HG03469 (cell line): Measurements from ENCODE around the gene DNAI1.

ENCODE experiments used
- ATAC-seq: cut with Tn5 transposase; IDR thresholded peaks from one replicate; pipeline ENCODE4 v1.9.1; 2021; ENCODE audit warnings: mild to moderate bottlenecking, moderate library complexity, moderate number of reproducible peaks; ENCODE audit not compliant: unreplicated experiment

The DNAI1 gene

GRCh38 chr9:34510497-34511468 lies 52.2 kb downstream of the DNAI1 start:
- ATAC-seq = no peak

DNA sequence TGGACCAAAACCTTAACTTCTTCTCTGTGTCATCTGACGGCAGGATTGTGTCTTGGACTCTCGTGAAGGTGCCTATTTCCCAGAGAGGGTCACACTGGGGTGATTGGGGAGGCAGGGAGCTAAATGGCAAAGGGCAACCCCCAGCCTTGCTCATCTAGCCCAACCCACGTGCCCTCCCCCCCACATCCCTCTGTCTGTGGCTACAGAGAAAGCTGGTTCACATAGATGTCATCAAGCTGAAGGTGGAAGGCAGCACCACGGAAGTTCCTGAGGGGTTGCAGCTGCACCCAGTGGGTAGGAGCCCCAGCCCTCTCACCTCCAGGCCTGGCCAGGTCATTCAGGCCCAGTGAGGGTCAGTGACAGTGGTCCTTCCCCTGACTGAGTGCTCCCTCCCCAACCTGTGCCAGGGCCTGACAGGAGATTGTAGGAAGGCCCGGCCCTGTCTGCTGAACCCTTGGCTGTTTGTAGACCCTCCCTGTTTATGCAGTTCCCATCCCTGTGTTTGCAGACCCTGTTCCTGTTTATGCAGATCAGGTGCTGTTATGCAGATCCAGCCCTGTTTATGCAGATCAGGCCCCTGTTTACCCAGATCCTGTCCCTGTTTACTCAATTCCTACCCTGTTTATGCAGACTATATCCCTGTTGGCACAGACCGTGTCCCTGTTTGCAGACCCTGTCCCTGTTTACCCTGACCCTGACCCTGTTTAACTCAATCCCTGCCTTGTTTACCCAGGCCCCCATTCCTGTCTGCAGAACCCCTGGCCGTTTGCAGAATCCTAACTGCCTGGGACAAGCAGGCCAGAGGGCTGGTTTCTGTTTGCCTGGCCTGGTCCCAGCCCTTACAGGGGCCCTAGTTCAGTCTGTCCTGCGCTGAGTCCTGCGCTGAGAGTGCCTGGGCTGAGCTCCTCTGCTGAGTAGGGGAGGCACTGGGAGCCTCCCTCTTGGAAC lies 53.8 kb downstream of the DNAI1 start:
- ATAC-seq = no peak

GRCh38 chr9:34513567-34514214 lies 55.1 kb downstream of the DNAI1 start:
- ATAC-seq = no peak

DNA sequence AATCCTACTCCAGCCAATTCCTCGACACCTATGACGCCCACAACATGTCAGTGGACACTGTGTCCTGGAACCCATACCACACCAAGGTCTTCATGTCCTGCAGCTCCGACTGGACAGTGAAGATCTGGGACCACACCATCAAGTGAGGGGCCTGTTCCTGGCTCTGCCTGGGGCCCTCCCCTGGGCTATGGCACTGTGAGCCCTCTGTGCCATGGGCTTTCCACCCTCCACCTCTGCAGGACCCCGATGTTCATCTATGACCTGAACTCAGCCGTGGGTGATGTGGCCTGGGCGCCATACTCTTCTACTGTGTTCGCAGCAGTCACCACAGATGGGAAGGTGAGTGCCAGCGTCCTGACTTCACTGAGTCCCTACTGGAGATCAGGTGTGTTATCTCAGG lies 55.8 kb downstream of the DNAI1 start:
- ATAC-seq = no peak

- ATAC-seq = no peak
Observed at GRCh38 chr9:34514816-34515215, 56.2 kb downstream of the DNAI1 start.

DNA sequence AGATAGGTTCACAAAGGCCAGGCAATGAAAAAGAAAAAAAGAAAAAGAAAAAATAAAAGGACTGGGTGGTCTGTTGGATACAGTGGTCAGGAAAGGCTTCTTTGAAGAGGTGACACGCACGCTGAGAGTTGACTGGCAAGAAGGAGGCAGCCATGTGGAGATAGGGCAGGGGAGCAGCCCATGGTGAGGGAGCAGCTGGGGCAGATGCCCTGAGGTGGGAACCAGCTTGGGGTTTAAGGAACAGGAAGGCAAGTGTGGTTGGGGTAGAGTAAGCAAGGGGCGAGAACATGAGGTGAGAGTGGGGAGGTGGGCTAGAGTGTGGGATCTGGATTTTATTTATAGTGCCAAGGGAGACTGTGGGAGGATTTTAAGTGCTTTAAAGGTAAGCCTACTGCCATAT lies 57.4 kb downstream of the DNAI1 start:
- no peak for ATAC-seq

GRCh38 chr9:34517185-34517584 lies 58.6 kb downstream of the DNAI1 start:
- ATAC-seq = no peak

GRCh38 chr9:34518110-34518616 lies 59.6 kb downstream of the DNAI1 start:
- no peak for ATAC-seq

- no peak for ATAC-seq
Observed at GRCh38 chr9:34518896-34519295, 60.3 kb downstream of the DNAI1 start.

GRCh38 chr9:34519321-34520020 lies 60.9 kb downstream of the DNAI1 start:
- ATAC-seq = no peak

GRCh38 chr9:34520096-34520495 lies 61.5 kb downstream of the DNAI1 start:
- no peak for ATAC-seq

DNA sequence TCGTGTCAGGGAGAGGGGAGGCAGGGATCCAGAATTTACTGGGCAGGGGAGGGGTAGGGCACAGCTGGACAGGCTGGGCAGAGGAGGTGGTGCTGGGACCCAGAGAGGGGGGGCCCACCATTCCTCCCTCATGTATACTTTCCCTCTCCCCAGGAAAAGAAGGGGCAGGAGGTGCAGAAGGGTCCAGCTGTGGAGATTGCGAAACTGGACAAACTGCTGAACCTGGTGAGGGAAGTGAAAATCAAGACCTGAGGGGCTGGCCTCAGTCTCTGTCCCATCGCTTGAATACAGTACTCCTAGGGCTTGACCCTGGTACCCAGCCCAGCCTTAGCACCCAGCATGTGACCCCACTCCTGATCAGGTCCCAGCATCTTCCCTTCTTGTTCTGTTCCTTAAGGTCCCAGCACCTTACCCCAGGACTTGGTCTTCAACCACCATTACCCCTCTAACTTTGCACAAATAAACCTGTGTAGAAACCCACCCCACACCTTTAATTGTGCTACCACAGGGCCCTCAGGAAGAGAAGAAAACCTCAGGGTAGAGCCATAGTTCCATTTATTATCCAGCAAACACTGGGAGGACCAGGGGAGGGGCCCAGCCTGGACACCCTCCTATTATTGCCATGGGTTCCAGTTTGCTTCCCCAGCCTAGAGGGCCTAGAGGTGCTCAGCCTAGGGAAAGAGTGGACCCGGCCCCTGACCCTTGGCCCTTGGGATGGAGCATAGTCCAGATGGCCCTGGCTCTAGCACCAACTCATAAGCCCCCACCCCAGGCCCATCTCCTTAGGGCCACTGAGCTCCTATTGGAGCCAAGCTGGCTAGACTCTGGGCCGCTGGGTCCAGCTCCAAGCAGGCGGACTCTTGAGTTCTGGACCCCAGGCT lies 62.1 kb downstream of the DNAI1 start:
- ATAC-seq = no peak

DNA sequence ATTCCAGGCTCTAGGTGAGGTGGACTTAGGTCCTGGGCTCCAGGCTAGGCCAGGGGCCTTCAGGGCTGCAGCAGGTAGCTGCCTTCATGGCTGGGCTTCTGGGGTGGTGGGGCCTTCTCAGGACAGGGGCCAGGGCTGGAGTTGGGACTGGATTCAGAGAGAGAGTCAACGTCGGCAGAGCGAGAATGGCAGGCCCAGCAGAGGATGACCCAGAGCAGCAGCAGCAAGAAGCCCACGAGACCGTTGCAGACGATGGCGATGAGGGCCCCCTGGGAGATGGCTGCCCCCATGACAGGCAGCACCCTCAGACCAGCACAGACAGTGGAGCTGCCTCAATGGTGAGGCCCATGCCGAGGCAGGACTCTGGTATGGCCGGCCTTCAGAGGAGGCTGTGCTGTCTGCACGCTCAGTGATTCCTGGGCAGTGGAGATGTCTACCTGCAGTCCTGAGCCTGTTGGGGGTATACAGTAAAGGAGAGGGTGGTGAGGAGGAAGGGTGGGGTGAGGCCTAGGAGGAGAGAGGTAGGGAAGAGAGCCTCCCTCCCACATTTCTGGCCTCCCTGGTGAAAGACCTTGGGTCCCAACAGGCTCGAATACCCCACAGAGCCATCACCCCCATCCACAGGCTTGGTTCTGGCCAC lies 62.9 kb downstream of the DNAI1 start:
- ATAC-seq = no peak

DNA sequence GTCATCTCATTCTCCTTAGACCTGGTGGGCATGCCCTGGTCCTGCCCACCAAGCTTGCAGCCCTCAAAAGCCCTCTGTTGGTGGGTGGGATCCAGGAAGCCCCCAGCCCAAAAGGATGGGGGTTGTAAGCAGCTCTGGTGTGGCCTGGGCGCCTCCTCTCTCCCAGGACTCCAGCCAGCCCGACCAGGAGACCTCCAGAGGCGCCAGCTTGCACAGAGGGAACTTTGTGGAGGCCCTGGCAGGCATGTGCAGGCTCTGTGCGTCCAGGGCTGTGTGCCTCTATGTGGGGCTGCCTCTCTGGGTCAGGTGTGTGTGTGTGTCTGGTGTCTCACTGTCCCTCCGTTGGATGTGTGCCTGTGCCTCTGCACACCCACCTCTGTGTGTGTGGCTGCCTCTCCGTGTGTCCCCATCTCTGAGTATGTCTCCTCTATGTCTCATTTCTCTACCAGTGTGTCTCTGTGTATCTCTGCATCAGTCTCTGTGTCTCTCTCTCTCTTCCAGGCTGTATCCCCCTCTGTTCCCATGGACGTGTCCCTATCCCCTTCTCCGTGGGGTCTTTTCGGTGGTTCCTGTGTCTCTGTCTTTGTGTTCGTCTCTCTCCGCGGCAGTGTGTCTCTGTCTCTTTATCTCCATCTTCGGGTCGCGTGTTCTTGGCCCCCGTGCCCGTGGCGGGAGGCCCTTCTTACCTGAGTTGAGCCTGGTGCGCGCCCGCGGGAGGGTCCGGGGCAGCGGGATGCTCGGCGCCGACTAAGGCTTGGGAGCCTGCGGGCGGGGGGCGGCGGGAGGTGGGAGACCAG lies 63.7 kb downstream of the DNAI1 start:
- no peak for ATAC-seq

- peak; percentile 75 for ATAC-seq
Observed at GRCh38 chr9:34522971-34523797, 64.6 kb downstream of the DNAI1 start, which contains the start of gene ENHO. Gene ENHO (minus strand): TSS chr9:34522990. CDS start chr9:34521695, 1,295 bp downstream.

GRCh38 chr9:34524349-34524748 lies 65.7 kb downstream of the DNAI1 start:
- ATAC-seq = no peak

DNA sequence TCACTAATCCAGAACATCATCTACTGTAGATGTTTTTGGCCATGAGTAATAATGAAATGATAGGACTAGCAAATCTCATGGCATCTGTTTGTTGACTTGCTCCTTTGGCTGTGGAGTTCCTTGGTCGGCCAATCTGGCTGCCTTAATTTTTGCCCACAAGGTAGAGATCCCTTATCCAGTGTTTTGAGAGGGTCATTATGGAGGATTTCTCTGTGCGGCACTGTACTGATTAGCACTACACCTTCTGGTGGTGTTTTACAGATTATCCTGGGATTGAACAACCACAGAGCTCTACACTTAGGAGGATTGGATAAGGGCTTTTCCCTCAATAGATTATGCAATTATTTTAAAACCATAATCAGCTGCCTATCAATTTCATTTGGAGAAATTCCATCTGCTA lies 67.4 kb downstream of the DNAI1 start:
- ATAC-seq = no peak
